Measurements from ENCODE around the gene KRT14. TPM values are rescaled to one million over a fixed set of nuclear protein-coding genes. Genes with fewer than 3 reads are reported as not detected.
"Not testable (repeated sequence)": the region's sequence is repeated elsewhere in the genome, so short reads cannot be mapped to it uniquely, and the experiment has no call there.

Gene KRT14
- total and polyA plus RNA-seq, 12 donors, result 0.30 TPM; not detected in 11

- Histone ChIP-seq H3K27ac (no peak overlapping the region), H3K27me3 (peaks cover 0 to 14% (median 4%) of the 10 kb centered on the region in 7 donors), H3K4me1 (peaks cover 0 to 22% (median 16%) of the 10 kb centered on the region in 9 donors), H3K9me3 (peaks cover 0 to 9% (median 0%) of the 10 kb centered on the region in 11 donors), H3K4me3 (no peak overlapping the region), H3K36me3 (no peaks in the 10 kb centered on the region)
- DNase-seq (no peak), ATAC-seq (no peak)
- TF ChIP-seq CTCF (IDR thresholded peaks at IDR 0.05), result no peak
- WGBS, 2 donors, result 90 to 92% methylated on average over 5 of the region's 5 CpGs
- intact Hi-C loops (cut with DNase I), result loop anchor here in 8 of 10 donors (5.0 to 10.0 kb wide), 9 partner anchors 102 to 748 kb away; partner anchors contain the start of gene KRT28 (in 1 of the 8)
These were observed 41.8 kb downstream of the KRT14 start for GRCh38 chr17:41544935-41545334.

GRCh38 chr17:41544491-41544892, 42.2 kb downstream of the KRT14 start:
- ATAC-seq (no peak), DNase-seq (no peak)
- Histone ChIP-seq H3K27ac (no peak overlapping the region), H3K4me1 (peaks cover 0 to 22% (median 16%) of the 10 kb centered on the region in 9 donors), H3K36me3 (no peaks in the 10 kb centered on the region), H3K27me3 (peaks cover 0 to 14% (median 7%) of the 10 kb centered on the region in 7 donors), H3K9me3 (peaks cover 0 to 9% (median 0%) of the 10 kb centered on the region in 11 donors), H3K4me3 (no peak overlapping the region)
- TF ChIP-seq CTCF (IDR thresholded peaks at IDR 0.05), result no peak
- intact Hi-C loops (cut with DNase I), result loop anchor here in 3 of 10 donors (10.0 kb wide), 2 partner anchors 630 to 740 kb away; no protein-coding TSS in a partner anchor
- 44 to 46% methylated on average over 5 of the region's 5 CpGs for WGBS, 2 donors

GRCh38 chr17:41542786-41543185, 43.9 kb downstream of the KRT14 start:
- ATAC-seq, result not testable (repeated sequence)
- WGBS, 2 donors, result 83 to 85% methylated on average over 10 of the region's 10 CpGs

GRCh38 chr17:41542357-41542756, 44.3 kb downstream of the KRT14 start:
- DNase-seq (no peak), ATAC-seq (no peak)
- Histone ChIP-seq H3K27ac (no peak overlapping the region), H3K4me1 (peaks cover 0 to under 1% (median 0%) of the 10 kb centered on the region in 9 donors), H3K27me3 (peaks cover 0 to 19% (median 7%) of the 10 kb centered on the region in 7 donors), H3K4me3 (no peak overlapping the region), H3K9me3 (peaks cover 0 to 9% (median 0%) of the 10 kb centered on the region in 11 donors), H3K36me3 (no peaks in the 10 kb centered on the region)
- TF ChIP-seq CTCF (IDR thresholded peaks at IDR 0.05), result no peak
- intact Hi-C loops (cut with DNase I), result loop anchor here in 3 of 10 donors (10.0 kb wide), 2 partner anchors 628 to 738 kb away; no protein-coding TSS in a partner anchor
- 55 to 68% methylated on average over 2 of the region's 2 CpGs for WGBS, 2 donors

More at GRCh38 chr17:41542786-41543185, 43.9 kb downstream of the KRT14 start:
- not testable (repeated sequence) for H3K4me1 ChIP-seq, H3K36me3 ChIP-seq, H3K9me3 ChIP-seq, H3K4me3 ChIP-seq, DNase-seq, H3K27ac ChIP-seq
- intact Hi-C loops (cut with DNase I), result loop anchor here in 3 of 10 donors (10.0 kb wide), 2 partner anchors 628 to 738 kb away; no protein-coding TSS in a partner anchor
- H3K27me3 ChIP-seq, result peaks cover 0 to 16% (median 6%) of the 10 kb centered on the region in 7 donors
